HepG2 (cell line): ENCODE data around the gene PRDX2. TPM values are rescaled to one million over a fixed set of nuclear protein-coding genes. Genes with fewer than 3 reads are reported as not detected.
A peak's percentile ranks its signal among the peaks of the same experiment; 100 is the strongest.

Experiments used
- ATM ChIP-seq: fragments of 450-650 bp; IDR thresholded peaks from 2 replicates; pipeline ENCODE4 v1.7.1; 2017; ENCODE audit warnings: mild to moderate bottlenecking, borderline replicate concordance
- BCL3 ChIP-seq: sonication (generic); formaldehyde crosslinking; IDR thresholded peaks from 2 replicates; pipeline ENCODE4 v1.5.1; 2020; ENCODE audit warnings: mild to moderate bottlenecking, missing genetic modification reagents, moderate library complexity
- HES4 ChIP-seq: sonication (generic); formaldehyde crosslinking; IDR thresholded peaks from 2 replicates; pipeline ENCODE4 v1.9.0; 2021; ENCODE audit warnings: mild to moderate bottlenecking, missing genetic modification reagents, borderline replicate concordance
- MYPOP ChIP-seq: sonication (generic); formaldehyde crosslinking; IDR thresholded peaks from 2 replicates; pipeline ENCODE4 v1.8.1; 2023; ENCODE audit warnings: mild to moderate bottlenecking, moderate library complexity, missing genetic modification reagents
- NFKBIZ ChIP-seq: IDR thresholded peaks from 2 replicates; pipeline ENCODE4 v1.6.1; 2018; ENCODE audit warnings: missing genetic modification reagents, missing compliant biosample characterization
- RBFOX2 ChIP-seq: fragments of 200-400 bp; formaldehyde crosslinking; IDR thresholded peaks from 2 replicates; pipeline ENCODE4 v1.6.1; 2017; ENCODE audit warnings: low read depth, mild to moderate bottlenecking, low read length
- SALL1 ChIP-seq: sonication (generic); formaldehyde crosslinking; IDR thresholded peaks from 2 replicates; pipeline ENCODE4 v1.8.0; 2022; ENCODE audit warnings: mild to moderate bottlenecking, missing genetic modification reagents
- SATB2 ChIP-seq: sonication (generic); formaldehyde crosslinking; IDR thresholded peaks from 2 replicates; pipeline ENCODE4 v1.5.0; 2020; ENCODE audit warnings: missing genetic modification reagents
- XRCC5 ChIP-seq: fragments of 200-400 bp; formaldehyde crosslinking; optimal IDR thresholded peaks from 2 replicates; pipeline ENCODE3; 2017; ENCODE audit warnings: mild to moderate bottlenecking, low read length
- ZNF562 ChIP-seq: sonication (generic); formaldehyde crosslinking; IDR thresholded peaks from 2 replicates; pipeline ENCODE4 v1.8.0; 2022; ENCODE audit warnings: missing genetic modification reagents, borderline replicate concordance
- ZNF687 ChIP-seq: sonication (generic); formaldehyde crosslinking; IDR thresholded peaks from 2 replicates; pipeline ENCODE4 v1.5.1; 2020; ENCODE audit warnings: mild to moderate bottlenecking, missing genetic modification reagents, moderate library complexity
- ZNF792 ChIP-seq: IDR thresholded peaks from 2 replicates; pipeline ENCODE4 v1.6.1; 2016
- ZNF883 ChIP-seq: sonication (generic); formaldehyde crosslinking; IDR thresholded peaks from 2 replicates; pipeline ENCODE4 v1.5.1; 2020; ENCODE audit warnings: mild to moderate bottlenecking, missing genetic modification reagents; ENCODE audit errors: not compliant biosample characterization
- polyA plus RNA-seq, 8 experiments: library from polyadenylated mRNA; depleted of rRNA in 3 of 8; stranded (reverse) in 7 of 8; unstranded in 1 of 8; fragments of >200 nt; fragmentation: Illumina TruSeq in 4 of 8; extraction: Trizol in 4 of 8; gene quantifications; 2 replicates each; pipeline versions ENCODE4 v1.2.1 to v1.2.3, GENCODE V29; 2011 to 2016; ENCODE audit warnings: low read depth in 4 of 8, missing spikeins in 1 of 8, mixed read lengths in 1 of 8; ENCODE audit not compliant: insufficient read depth in 1 of 8
- total RNA-seq, 5 experiments: library from RNA; depleted of rRNA; stranded (reverse); fragments of >200 nt; fragmentation: Illumina TruSeq; extraction: Trizol; gene quantifications; 2 replicates each; pipeline ENCODE4 v1.2.3, GENCODE V29; 2016; ENCODE audit warnings: low read depth in 1 of 5
- TF ChIP-seq, protein P1 (sequence below), 2 experiments: sonication (generic) in 1 of 2; formaldehyde crosslinking in 1 of 2; IDR thresholded peaks; 2 replicates each; pipeline versions ENCODE4 v1.4.0 to v1.6.1; 2016 to 2020; ENCODE audit warnings: borderline replicate concordance in 1 of 2, low read depth in 1 of 2, mild to moderate bottlenecking in 1 of 2, missing genetic modification reagents in 1 of 2
- TF ChIP-seq, protein P2 (sequence below): sonication (generic); IDR thresholded peaks from 2 replicates; pipeline ENCODE4 v1.6.1; 2016; ENCODE audit warnings: low read depth, borderline replicate concordance
- TF ChIP-seq, protein P3 (sequence below): sonication (generic); formaldehyde crosslinking; IDR thresholded peaks from 2 replicates; pipeline ENCODE4 v1.4.0; 2020; ENCODE audit warnings: missing genetic modification reagents

The PRDX2 gene
- total and polyA plus RNA-seq, 2 of the 13 experiments (the other 11 are each of a cell fraction or from before 2014, with no cell fraction given) = 218 to 381 TPM

DNA sequence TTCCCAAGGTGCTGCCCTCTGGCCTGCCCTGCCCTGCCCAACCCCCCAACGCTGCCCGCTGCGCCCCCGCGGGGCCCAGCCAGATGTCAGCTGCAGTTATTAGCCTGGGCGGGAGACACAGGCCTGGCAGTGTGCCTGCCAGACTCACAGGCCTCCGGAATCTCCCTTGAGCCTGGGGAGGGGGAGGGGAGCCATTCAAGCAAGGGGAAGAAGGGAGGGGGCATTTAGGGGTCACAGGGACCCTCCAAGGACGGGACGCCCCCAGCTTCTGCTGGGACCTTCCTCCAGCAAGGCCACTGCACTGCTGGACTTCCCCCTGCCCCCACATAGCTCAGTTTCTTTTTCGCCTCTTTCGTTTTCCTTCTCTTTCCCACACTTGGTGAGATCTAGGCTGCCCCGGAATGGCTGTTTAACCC is 12.9 kb downstream of the PRDX2 start (continued):
- TF ChIP-seq, protein P1, sequence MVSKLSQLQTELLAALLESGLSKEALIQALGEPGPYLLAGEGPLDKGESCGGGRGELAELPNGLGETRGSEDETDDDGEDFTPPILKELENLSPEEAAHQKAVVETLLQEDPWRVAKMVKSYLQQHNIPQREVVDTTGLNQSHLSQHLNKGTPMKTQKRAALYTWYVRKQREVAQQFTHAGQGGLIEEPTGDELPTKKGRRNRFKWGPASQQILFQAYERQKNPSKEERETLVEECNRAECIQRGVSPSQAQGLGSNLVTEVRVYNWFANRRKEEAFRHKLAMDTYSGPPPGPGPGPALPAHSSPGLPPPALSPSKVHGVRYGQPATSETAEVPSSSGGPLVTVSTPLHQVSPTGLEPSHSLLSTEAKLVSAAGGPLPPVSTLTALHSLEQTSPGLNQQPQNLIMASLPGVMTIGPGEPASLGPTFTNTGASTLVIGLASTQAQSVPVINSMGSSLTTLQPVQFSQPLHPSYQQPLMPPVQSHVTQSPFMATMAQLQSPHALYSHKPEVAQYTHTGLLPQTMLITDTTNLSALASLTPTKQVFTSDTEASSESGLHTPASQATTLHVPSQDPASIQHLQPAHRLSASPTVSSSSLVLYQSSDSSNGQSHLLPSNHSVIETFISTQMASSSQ (IDR thresholded peaks at IDR 0.05; ENCODE audit: low read depth) = no peak
- TF ChIP-seq, protein P1 (CRISPR knock-in tag; IDR thresholded peaks at IDR 0.05; ENCODE audit: borderline replicate concordance) = no peak
- TF ChIP-seq ZNF883 (CRISPR knock-in tag) = peak; percentile 57
- TF ChIP-seq XRCC5 = peak; percentile 16
- TF ChIP-seq ZNF792 (CRISPR knock-in tag) = peak; percentile 49; the same call in 1 of the 2 replicates
- TF ChIP-seq SATB2 (CRISPR knock-in tag) = no peak
- no peak for TF ChIP-seq ZNF562 (CRISPR knock-in tag)
- no peak for TF ChIP-seq NFKBIZ (CRISPR knock-in tag)
- no peak for TF ChIP-seq HES4
- TF ChIP-seq MYPOP (CRISPR knock-in tag) = no peak
- TF ChIP-seq, protein P2, sequence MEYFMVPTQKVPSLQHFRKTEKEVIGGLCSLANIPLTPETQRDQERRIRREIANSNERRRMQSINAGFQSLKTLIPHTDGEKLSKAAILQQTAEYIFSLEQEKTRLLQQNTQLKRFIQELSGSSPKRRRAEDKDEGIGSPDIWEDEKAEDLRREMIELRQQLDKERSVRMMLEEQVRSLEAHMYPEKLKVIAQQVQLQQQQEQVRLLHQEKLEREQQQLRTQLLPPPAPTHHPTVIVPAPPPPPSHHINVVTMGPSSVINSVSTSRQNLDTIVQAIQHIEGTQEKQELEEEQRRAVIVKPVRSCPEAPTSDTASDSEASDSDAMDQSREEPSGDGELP = peak; percentile 73; the same call in 1 of the 2 replicates
- TF ChIP-seq, protein P3, sequence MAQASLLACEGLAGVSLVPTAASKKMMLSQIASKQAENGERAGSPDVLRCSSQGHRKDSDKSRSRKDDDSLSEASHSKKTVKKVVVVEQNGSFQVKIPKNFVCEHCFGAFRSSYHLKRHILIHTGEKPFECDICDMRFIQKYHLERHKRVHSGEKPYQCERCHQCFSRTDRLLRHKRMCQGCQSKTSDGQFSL (CRISPR knock-in tag) = no peak
- TF ChIP-seq ZNF687 = peak; percentile 72
- TF ChIP-seq SALL1 = peak; percentile 13; the same call in 1 of the 2 replicates
- 0 out of 2 replicates have a peak, but pooled peaks have one; percentile 33 for TF ChIP-seq BCL3 (CRISPR knock-in tag)
- TF ChIP-seq ATM = no peak
- 0 out of 2 replicates have a peak, but pooled peaks have one; percentile 38 for TF ChIP-seq RBFOX2
